SK-N-SH (cell line): Measurements from ENCODE around the gene PRDM10. TPM values are rescaled to one million over a fixed set of nuclear protein-coding genes. Genes with fewer than 3 reads are reported as not detected.
"Not testable (repeated sequence)": the region's sequence is repeated elsewhere in the genome, so short reads cannot be mapped to it uniquely, and the experiment has no call there.

ENCODE experiments used
- CTCF ChIA-PET: fragments of 300-600, 350-600 bp; formaldehyde crosslinking; extraction: SDS; loops from one replicate; lab custom pipeline; 2021; lab: Yijun Ruan, JAX
- POLR2A ChIA-PET: fragments of 350-600 bp; sonication (Branson Sonifier 250); formaldehyde crosslinking; extraction: SDS; loops from one replicate; lab custom pipeline; 2020; ENCODE audit warnings: antibody characterized with exemption, inconsistent platforms; lab: Yijun Ruan, JAX
- DNase-seq: peaks from one replicate; pipeline ENCODE4 v3.0.0; 2012
- H2AFZ ChIP-seq: fragments of 200-600 bp; sonication (generic); 2 replicates; pipeline ENCODE4 v1.8.1; 2016; ENCODE audit warnings: antibody characterized with exemption, mild to moderate bottlenecking, low read depth
- H3F3A ChIP-seq: fragments of 200-600 bp; sonication (generic); replicated peaks from 2 replicates; pipeline ENCODE3; 2016; ENCODE audit warnings: antibody characterized with exemption, mild to moderate bottlenecking; ENCODE audit not compliant: insufficient read depth
- H3K27ac ChIP-seq, 2 experiments: fragments of 200-500 bp in 1 of 2; fragments of 200-600 bp in 1 of 2; sonication (Bioruptor generic) in 1 of 2; sonication (generic), shearing (Covaris generic) in 1 of 2; 2 replicates each; pipeline versions ENCODE4 v1.5.1 to v1.6.1; 2014 to 2016; ENCODE audit warnings: low read depth in 2 of 2, inconsistent platforms in 1 of 2, low read length in 1 of 2, mild to moderate bottlenecking in 1 of 2, mixed read lengths in 1 of 2
- H3K27me3 ChIP-seq: fragments of 200-600 bp; sonication (generic), shearing (Covaris generic); 2 replicates; pipeline ENCODE4 v1.6.1; 2016; ENCODE audit warnings: mixed run types; ENCODE audit not compliant: insufficient read depth
- H3K36me3 ChIP-seq, 2 experiments: fragments of 200-500 bp in 1 of 2; fragments of 200-600 bp in 1 of 2; sonication (Bioruptor generic) in 1 of 2; sonication (generic) in 1 of 2; replicated peaks in 1 of 2; 2 replicates each; pipeline versions ENCODE3 to v1.5.1; 2014 to 2016; ENCODE audit warnings: low read length in 1 of 2, mild to moderate bottlenecking in 1 of 2; ENCODE audit not compliant: insufficient read depth in 2 of 2, control insufficient read depth in 1 of 2
- H3K4me1 ChIP-seq, 2 experiments: fragments of 200-500 bp in 1 of 2; fragments of 200-600 bp in 1 of 2; sonication (Bioruptor generic) in 1 of 2; sonication (generic), shearing (Covaris generic) in 1 of 2; 2 replicates each; pipeline versions ENCODE4 v1.5.1 to v1.6.1; 2014 to 2016; ENCODE audit warnings: low read depth in 1 of 2, low read length in 1 of 2, mixed run types in 1 of 2; ENCODE audit not compliant: insufficient read depth in 2 of 2, control insufficient read depth in 1 of 2
- H3K4me2 ChIP-seq: fragments of 200-600 bp; sonication (generic), shearing (Covaris generic); 2 replicates; pipeline ENCODE4 v1.6.1; 2017; ENCODE audit warnings: mixed run types
- H3K4me3 ChIP-seq, 2 experiments: fragments of 200-500 bp in 1 of 2; fragments of 200-600 bp in 1 of 2; sonication (Bioruptor generic) in 1 of 2; sonication (generic), shearing (Covaris generic) in 1 of 2; 2 replicates each; pipeline versions ENCODE4 v1.5.1 to v1.8.1; 2014 to 2016; ENCODE audit warnings: low read depth in 2 of 2, inconsistent platforms in 1 of 2, low read length in 1 of 2, mild to moderate bottlenecking in 1 of 2, mixed read lengths in 1 of 2, moderate library complexity in 1 of 2
- H3K79me2 ChIP-seq: fragments of 200-600 bp; sonication (generic); 2 replicates; pipeline ENCODE4 v1.8.1; 2017; ENCODE audit warnings: mild to moderate bottlenecking; ENCODE audit not compliant: insufficient read depth
- H3K9ac ChIP-seq: fragments of 200-600 bp; sonication (generic); 2 replicates; pipeline ENCODE4 v1.6.1; 2017; ENCODE audit warnings: mixed run types
- H3K9me2 ChIP-seq: fragments of 200-600 bp; sonication (generic); 2 replicates; pipeline ENCODE4 v1.6.1; 2017; ENCODE audit warnings: mixed run types
- H3K9me3 ChIP-seq: fragments of 200-600 bp; sonication (generic); 2 replicates; pipeline ENCODE4 v1.6.1; 2017; ENCODE audit warnings: mixed run types, mild to moderate bottlenecking, moderate library complexity
- H4K20me1 ChIP-seq: fragments of 200-600 bp; sonication (generic); 2 replicates; pipeline ENCODE4 v1.6.1; 2017; ENCODE audit warnings: mild to moderate bottlenecking, mixed run types; ENCODE audit not compliant: insufficient read depth
- CHD2 ChIP-seq: fragments of 150-350 bp; IDR thresholded peaks from 2 replicates; pipeline ENCODE4 v1.6.1; 2018; ENCODE audit warnings: low read length; ENCODE audit not compliant: partially characterized antibody
- CTCF ChIP-seq: fragments of 200-600 bp; sonication (generic); IDR thresholded peaks from 2 replicates; pipeline ENCODE4 v1.6.1; 2017; ENCODE audit warnings: antibody characterized with exemption, mild to moderate bottlenecking, moderate library complexity
- ELF1 ChIP-seq: IDR thresholded peaks from 2 replicates; pipeline ENCODE4 v1.4.0; 2012
- FOXJ3 ChIP-seq: sonication (generic); formaldehyde crosslinking; IDR thresholded peaks from 2 replicates; pipeline ENCODE4 v1.5.1; 2020; ENCODE audit warnings: mild to moderate bottlenecking, missing genetic modification reagents
- FOXM1 ChIP-seq: IDR thresholded peaks from 2 replicates; pipeline ENCODE4 v1.4.0; 2012; ENCODE audit warnings: low read depth, mild to moderate bottlenecking
- IRF3 ChIP-seq: fragments of 150-350 bp; IDR thresholded peaks from 2 replicates; pipeline ENCODE4 v1.6.1; 2016; ENCODE audit warnings: mild to moderate bottlenecking, low read depth, low read length
- MXI1 ChIP-seq: IDR thresholded peaks from 2 replicates; pipeline ENCODE4 v1.6.1; 2012; ENCODE audit warnings: mild to moderate bottlenecking, low read depth, low read length, improper control_type of control experiment
- NFIC ChIP-seq: IDR thresholded peaks from 2 replicates; pipeline ENCODE4 v1.4.0; 2012; ENCODE audit warnings: borderline replicate concordance
- PBX3 ChIP-seq: IDR thresholded peaks from 2 replicates; pipeline ENCODE4; 2012
- RFX5 ChIP-seq: IDR thresholded peaks from 2 replicates; pipeline ENCODE4 v1.6.1; 2012; ENCODE audit warnings: mild to moderate bottlenecking, improper control_type of control experiment, low read length
- RXRA ChIP-seq: IDR thresholded peaks from 2 replicates; pipeline ENCODE4 v1.4.0; 2012; ENCODE audit warnings: low read depth, mild to moderate bottlenecking, borderline replicate concordance
- SMC3 ChIP-seq: IDR thresholded peaks from 2 replicates; pipeline ENCODE4 v1.6.1; 2012; ENCODE audit warnings: low read depth, low read length, improper control_type of control experiment
- TCF12 ChIP-seq: IDR thresholded peaks from 2 replicates; pipeline ENCODE4 v1.4.0; 2012
- TEAD4 ChIP-seq: IDR thresholded peaks from 2 replicates; pipeline ENCODE4 v1.4.0; 2012; ENCODE audit warnings: mild to moderate bottlenecking, borderline replicate concordance; ENCODE audit not compliant: insufficient read depth
- YY1 ChIP-seq: IDR thresholded peaks from 2 replicates; pipeline ENCODE4 v1.4.0; 2012; ENCODE audit warnings: low read depth, mild to moderate bottlenecking
- WGBS: methylation state at CpG from one replicate; pipeline ENCODE4 v1.1.6; 2017; ENCODE audit warnings: low lambda C conversion rate; 5-methylcytosine and 5-hydroxymethylcytosine counted together
- polyA plus RNA-seq, 3 experiments: library from polyadenylated mRNA; depleted of rRNA; stranded (reverse); fragments of >200 nt; gene quantifications; 2 replicates each; pipeline ENCODE4 v1.2.3, GENCODE V29; 2012
- TF ChIP-seq, protein P1 (sequence below): fragments of 150-350 bp; IDR thresholded peaks from 2 replicates; pipeline ENCODE4 v1.6.1; 2017; ENCODE audit warnings: antibody characterized with exemption, low read length, low read depth, borderline replicate concordance
- TF ChIP-seq, protein P2 (sequence below): IDR thresholded peaks from 2 replicates; pipeline ENCODE4 v1.4.0; 2012; ENCODE audit warnings: low read depth, borderline replicate concordance

Gene PRDM10
- polyA plus RNA-seq, 1 of the 3 experiments (the other 2 are of a cell fraction), result 1.9 TPM

- no peak for TF ChIP-seq TEAD4
- TF ChIP-seq TCF12, result no peak
- TF ChIP-seq NFIC, result no peak
- no peak for TF ChIP-seq YY1
- TF ChIP-seq, protein P1, sequence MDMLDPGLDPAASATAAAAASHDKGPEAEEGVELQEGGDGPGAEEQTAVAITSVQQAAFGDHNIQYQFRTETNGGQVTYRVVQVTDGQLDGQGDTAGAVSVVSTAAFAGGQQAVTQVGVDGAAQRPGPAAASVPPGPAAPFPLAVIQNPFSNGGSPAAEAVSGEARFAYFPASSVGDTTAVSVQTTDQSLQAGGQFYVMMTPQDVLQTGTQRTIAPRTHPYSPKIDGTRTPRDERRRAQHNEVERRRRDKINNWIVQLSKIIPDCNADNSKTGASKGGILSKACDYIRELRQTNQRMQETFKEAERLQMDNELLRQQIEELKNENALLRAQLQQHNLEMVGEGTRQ, result no peak
- no peak for TF ChIP-seq CHD2
- TF ChIP-seq IRF3, result no peak
- TF ChIP-seq ELF1, result no peak
Measured at GRCh38 chr11:129955282-129955681, 47.4 kb downstream of the PRDM10 start (continued).

DNA sequence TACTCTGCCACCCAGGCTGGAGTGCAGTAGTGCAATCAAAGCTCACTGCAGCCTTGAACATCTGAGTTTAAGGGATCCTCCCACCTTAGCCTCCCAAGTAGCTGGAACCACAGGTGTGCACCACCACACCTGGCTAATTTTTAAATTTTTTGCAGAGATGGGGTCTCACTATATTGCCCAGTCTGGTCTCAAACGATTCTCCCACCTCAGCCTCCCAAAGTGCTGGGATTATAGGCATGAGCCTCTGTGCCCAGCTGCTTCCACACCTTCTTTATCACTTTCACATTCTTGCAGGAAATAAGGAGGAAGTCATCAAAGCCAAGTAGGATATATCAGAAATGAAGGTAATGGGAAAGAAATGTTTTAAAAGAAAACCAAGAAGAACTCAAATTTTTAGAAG, 47.9 kb downstream of the PRDM10 start:
- H4K20me1 ChIP-seq, H3K27me3 ChIP-seq, POLR2A ChIA-PET, H2AFZ ChIP-seq, H3K4me3 ChIP-seq, H3K9me2 ChIP-seq, H3K27ac ChIP-seq, H3K9ac ChIP-seq, H3K79me2 ChIP-seq, H3K9me3 ChIP-seq, H3K4me2 ChIP-seq, H3F3A ChIP-seq, DNase-seq: not testable (repeated sequence)
- peaks cover 0 to 20% of the 10 kb centered on the region in 2 experiments; a peak in 2 of 4 replicates for H3K4me1 ChIP-seq
- 50% methylated on average over 1 of the region's 1 CpG for WGBS
- CTCF ChIA-PET, result interaction anchor here (1.0 to 1.9 kb wide), 2 partner anchors 32 to 178 kb away, joined by 3 to 5 read pairs; no protein-coding TSS in a partner anchor
- peaks cover 0 to 17% of the 10 kb centered on the region in 2 experiments for H3K36me3 ChIP-seq

DNA sequence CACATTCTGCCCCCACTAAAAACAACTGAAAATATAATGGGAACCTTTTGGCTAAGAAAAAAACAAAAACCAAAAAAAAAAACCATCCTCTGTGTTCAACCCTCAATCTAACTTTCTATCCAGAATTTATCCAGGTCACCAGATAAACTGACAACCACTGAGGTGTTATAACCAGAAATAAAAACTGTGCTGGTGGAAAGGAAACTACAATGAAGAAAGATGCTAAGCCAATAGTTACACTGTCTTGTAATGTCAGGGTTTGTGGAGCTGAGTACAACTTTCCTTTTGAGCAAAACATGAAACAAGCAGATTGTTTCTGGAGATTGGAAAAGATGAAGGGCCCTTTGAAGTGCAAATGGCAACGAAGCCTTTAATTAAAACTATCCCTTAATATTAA, 50.8 kb downstream of the PRDM10 start:
- H2AFZ ChIP-seq, result no peak overlapping the region
- TF ChIP-seq RXRA, result no peak
- TF ChIP-seq SMC3, result no peak
- no peak for TF ChIP-seq CHD2
- TF ChIP-seq FOXJ3 (CRISPR knock-in tag), result no peak
- no peak for TF ChIP-seq MXI1
- TF ChIP-seq RFX5, result no peak
- no peak for TF ChIP-seq ELF1
- TF ChIP-seq, protein P2, sequence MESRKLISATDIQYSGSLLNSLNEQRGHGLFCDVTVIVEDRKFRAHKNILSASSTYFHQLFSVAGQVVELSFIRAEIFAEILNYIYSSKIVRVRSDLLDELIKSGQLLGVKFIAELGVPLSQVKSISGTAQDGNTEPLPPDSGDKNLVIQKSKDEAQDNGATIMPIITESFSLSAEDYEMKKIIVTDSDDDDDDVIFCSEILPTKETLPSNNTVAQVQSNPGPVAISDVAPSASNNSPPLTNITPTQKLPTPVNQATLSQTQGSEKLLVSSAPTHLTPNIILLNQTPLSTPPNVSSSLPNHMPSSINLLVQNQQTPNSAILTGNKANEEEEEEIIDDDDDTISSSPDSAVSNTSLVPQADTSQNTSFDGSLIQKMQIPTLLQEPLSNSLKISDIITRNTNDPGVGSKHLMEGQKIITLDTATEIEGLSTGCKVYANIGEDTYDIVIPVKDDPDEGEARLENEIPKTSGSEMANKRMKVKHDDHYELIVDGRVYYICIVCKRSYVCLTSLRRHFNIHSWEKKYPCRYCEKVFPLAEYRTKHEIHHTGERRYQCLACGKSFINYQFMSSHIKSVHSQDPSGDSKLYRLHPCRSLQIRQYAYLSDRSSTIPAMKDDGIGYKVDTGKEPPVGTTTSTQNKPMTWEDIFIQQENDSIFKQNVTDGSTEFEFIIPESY, result no peak
- TF ChIP-seq PBX3, result no peak
- TF ChIP-seq FOXM1, result no peak
- TF ChIP-seq CTCF, result no peak
- no peak for TF ChIP-seq TEAD4

More for the DNA sequence above, 50.8 kb downstream of the PRDM10 start:
- peak overlapping the region in 1 of 2 experiments; percentile 60; a peak in 1 of 4 replicates for H3K27ac ChIP-seq
- no peak for DNase-seq
- no peaks in the 10 kb centered on the region for H4K20me1 ChIP-seq
- ChIA-PET POLR2A (no interaction called here), CTCF (interaction anchor here (1.6 kb wide), 1 partner anchor 40 kb away, joined by 4 read pairs; no protein-coding TSS in a partner anchor)
- no peaks in the 10 kb centered on the region for H3K9me2 ChIP-seq
- no peaks in the 10 kb centered on the region for H3K27me3 ChIP-seq
- no peak overlapping the region for H3K4me2 ChIP-seq
- H3K36me3 ChIP-seq, result no peaks in the 10 kb centered on the region
- no peaks in the 10 kb centered on the region for H3K79me2 ChIP-seq
- peaks cover 0 to 17% of the 10 kb centered on the region in 2 experiments; a peak in 2 of 4 replicates for H3K4me1 ChIP-seq
- no peak overlapping the region for H3K4me3 ChIP-seq
- 78% methylated on average over 1 of the region's 1 CpG for WGBS
- H3K9ac ChIP-seq, result no peak overlapping the region
- no peaks in the 10 kb centered on the region for H3F3A ChIP-seq
- H3K9me3 ChIP-seq, result no peaks in the 10 kb centered on the region
